NCI-H748 (cell line): ENCODE data around the gene B3GAT2.
A peak's percentile ranks its signal among the peaks of the same experiment; 100 is the strongest.
"Not testable (repeated sequence)": the region's sequence is repeated elsewhere in the genome, so short reads cannot be mapped to it uniquely, and the experiment has no call there.

Experiments used
- DNase-seq: peaks from one replicate; lab custom pipeline; 2025; ENCODE audit not compliant: unreplicated experiment; lab: John Stamatoyannopoulos, UW

Gene B3GAT2

GRCh38 chr6:70956451-70957283 is at the start of gene B3GAT2:
Gene B3GAT2 (minus strand): TSS chr6:70957060. CDS start chr6:70956429, 631 bp downstream.
- DNase-seq: peak; percentile 74

- peak; percentile 7 for DNase-seq
Observed at GRCh38 chr6:70998148-70998547, 41.3 kb upstream of the B3GAT2 start.

DNA sequence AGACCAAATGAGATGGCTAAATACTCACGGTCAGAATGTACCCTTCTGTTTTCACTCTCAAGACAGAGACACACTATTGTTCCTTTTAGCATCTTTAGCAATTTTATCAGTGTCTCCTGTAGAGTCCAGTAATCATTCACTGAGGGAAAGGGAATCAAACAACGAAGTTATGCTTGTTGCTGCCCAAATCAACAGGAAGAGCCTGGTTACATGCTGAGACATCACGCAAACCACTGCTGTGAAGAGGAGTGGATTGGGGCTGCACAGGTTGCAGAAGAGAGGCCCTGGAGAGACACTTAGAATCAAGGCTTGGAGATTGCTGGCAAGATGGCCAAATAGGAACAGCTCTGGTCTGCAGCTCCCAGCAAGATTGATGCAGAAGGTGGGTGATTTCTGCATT is 40.5 kb upstream of the B3GAT2 start:
- no peak for DNase-seq

GRCh38 chr6:70996106-70996505 is 39.2 kb upstream of the B3GAT2 start:
- no peak for DNase-seq

GRCh38 chr6:70995411-70995810 is 38.6 kb upstream of the B3GAT2 start:
- DNase-seq: no peak

GRCh38 chr6:70991253-70991652 is 34.4 kb upstream of the B3GAT2 start:
- DNase-seq: no peak

GRCh38 chr6:70985156-70985555 is 28.3 kb upstream of the B3GAT2 start:
- DNase-seq: no peak

DNA sequence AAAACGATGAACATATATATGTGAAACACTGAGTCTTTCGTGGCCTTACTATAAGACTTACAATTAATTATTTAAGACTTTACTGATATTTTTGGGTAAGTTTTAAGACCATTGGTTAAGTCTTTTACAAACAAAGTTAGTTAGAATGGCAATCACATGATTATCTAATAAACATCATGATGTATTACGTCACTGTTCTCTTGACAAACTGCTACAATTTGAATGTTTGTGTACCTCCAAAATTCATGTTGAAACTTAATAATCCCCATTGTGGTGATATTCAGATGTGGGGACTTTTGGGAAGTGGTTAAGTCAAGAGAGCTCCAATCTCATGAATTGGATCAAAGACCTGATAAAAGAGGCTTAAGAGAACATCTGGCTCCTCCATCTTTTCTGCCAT is 25.9 kb upstream of the B3GAT2 start:
- DNase-seq: no peak

- no peak for DNase-seq
Observed at GRCh38 chr6:70980727-70981126, 23.9 kb upstream of the B3GAT2 start.

GRCh38 chr6:70973604-70974003 is 16.7 kb upstream of the B3GAT2 start:
- no peak for DNase-seq

- DNase-seq: no peak
Observed at GRCh38 chr6:70967049-70967448, 10.2 kb upstream of the B3GAT2 start.

DNA sequence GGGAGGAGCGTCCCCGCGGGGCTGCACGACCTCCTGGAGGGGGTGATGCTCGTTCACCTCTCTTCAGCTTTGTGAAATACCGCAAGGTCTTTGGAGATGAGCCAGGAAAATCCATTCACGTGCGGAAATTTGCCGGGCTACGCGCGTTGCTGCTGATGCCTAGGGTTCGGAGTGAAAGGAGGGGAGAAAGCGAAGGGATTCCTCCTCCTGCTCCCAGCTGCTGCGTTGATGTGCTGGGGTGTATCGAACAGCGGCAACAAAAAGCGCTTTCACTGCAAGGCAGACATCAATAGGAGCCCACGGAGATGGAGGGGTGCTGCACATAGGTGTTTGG is 391 bp upstream of the B3GAT2 start:
- DNase-seq: peak; percentile 73

GRCh38 chr6:70956191-70956450 is 739 bp downstream of the B3GAT2 start:
- DNase-seq: no peak

- peak; percentile 96 for DNase-seq
Observed at GRCh38 chr6:70955441-70956190, 1.2 kb downstream of the B3GAT2 start.

- DNase-seq: peak; percentile 16
Observed at GRCh38 chr6:70954750-70955149, 2.1 kb downstream of the B3GAT2 start.

DNA sequence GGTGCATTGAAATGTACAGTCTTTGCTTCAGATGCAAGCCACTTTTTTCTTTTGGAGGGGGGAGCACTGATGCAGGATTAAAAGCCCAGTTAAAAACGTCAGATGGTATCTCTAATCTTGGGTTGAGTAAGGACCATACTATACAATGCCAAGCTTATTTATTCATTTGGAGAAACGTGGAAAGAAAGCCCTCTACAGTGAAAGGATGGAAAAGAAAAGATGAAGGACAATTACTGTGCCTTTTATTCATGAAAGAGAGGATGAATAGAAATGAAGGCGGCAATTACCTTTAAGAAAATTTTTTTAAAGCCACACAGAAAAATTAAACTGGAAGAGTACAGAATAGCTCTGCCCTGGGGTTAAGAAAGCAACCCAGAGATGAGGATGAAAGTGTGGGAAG is 2.7 kb downstream of the B3GAT2 start:
- DNase-seq: no peak

DNA sequence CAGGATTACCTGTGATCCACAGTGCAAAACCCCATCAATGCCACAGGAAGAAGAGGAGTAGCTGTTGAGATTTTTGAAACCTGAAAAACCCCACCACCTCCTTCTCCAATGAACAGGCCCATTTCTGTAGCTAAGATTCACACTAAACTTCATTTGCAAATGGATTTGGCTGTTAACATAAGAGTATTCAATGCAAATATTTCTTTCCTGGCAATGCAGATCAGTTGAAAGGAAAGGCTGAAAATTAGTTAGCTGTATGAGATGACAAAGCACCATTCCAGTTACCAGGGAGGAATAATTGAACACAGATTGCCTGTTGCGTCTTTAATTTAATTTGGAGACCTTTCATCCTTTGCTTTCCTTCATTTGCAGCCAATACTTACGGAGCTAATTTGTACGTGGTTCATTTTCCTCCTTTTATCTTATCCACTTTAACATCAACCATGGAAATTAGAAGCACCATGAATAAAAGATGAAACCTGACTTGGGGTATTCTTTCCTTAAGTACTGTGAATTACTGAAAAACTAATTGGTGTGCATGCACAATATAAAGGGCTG is 4.2 kb downstream of the B3GAT2 start:
- no peak for DNase-seq

GRCh38 chr6:70944321-70944720 is 12.5 kb downstream of the B3GAT2 start:
- not testable (repeated sequence) for DNase-seq

DNA sequence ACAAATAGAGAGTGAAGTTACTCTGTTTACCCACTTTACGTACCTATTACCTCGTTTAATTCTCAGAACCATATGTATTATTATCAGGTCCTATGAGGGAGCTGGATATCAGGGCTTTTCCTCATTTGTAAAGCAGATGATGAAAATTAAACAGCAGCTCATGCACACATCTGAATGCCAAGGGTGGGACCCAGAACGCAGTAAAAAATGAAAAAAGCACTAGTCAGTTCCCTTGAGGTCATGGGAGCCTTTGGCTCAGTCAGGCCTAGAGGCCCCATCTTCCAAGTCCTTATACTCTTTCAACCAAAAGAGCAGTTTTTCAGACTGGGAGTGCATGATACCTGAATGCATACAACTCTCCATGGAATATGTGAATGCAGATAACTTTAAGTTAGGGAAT is 23.0 kb downstream of the B3GAT2 start:
- no peak for DNase-seq

DNA sequence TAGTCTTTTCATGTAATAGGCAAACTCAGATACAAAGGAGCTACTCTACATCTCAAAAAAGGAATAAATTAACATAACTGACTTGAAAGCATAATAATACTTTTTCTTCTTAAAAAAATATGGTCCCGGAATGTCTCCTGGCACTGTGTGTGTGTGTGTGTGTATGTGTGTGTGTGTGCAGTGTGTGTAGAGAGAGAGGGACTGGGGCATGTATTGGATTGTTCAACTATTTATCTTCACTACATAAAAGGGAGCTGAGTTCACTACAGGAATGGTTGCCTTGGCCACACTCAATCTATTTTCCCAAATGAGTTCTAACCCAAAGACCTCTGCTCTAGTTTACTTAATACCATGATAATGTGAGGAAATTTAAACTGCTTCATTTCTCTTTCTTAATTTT is 51.1 kb downstream of the B3GAT2 start:
- DNase-seq: no peak

DNA sequence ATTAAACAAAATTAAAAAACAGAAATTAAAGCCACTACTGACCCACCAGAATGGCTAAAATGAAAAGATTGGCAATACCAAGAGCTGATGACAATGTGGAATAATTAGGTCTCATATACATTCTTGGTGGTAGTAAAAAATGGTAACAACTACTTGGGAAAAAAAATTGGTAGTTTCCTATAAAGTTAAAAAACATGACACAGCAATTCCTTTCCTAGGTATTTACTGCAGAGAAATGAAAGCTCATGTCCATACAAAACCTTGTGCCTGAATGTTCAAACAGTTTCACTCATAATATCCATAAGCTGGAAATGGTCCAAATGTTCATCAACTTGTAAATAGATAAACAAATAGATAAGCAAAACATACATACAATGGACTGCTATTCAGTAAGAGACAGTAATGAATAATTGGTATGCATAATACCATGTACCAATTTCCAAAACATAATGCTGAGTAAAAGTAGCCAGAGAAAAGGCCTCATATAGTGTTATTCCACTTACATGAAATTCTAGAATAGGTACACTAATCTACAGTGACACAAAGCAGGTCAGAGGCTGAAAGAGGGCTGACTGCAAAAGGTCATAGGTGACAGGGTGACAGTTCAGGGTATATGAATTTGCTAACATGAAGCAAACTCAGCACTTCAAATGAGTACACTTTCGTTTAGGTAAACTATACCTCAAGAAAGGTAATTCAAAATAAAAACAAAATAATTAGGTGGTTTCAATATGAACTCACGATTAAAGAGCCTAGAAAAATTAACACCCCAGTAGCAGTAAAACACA is 53.0 kb downstream of the B3GAT2 start:
- no peak for DNase-seq

DNA sequence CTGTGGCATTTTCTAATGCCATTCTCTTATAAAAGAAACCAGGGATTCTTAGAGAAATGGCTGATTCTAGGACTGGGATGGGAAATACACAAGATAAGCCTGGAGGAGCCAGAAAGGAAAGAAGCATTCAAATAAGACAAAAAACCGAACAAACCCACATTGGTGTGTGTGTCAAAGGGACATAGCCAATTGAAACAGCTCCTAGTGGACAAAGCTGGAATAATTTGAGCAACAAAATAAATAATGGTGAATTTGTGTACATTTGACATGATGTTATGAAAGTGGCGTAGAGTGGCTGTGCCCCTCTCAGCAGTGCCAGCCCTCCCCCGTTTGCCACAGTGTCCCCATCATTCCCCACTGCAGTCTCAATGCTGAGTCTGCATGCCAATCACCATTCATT is 55.5 kb downstream of the B3GAT2 start:
- DNase-seq: peak; percentile 12
